G401.6 (cell line): ENCODE measurements around the gene TTC33.
"Not testable (repeated sequence)": the region's sequence is repeated elsewhere in the genome, so short reads cannot be mapped to it uniquely, and the experiment has no call there.

Experiments used
- FAIRE-seq: peaks from 2 replicates; lab custom pipeline; 2012; peaks lifted over from hg19 to GRCh38; lab: Jason Lieb, UNC

Gene TTC33

DNA sequence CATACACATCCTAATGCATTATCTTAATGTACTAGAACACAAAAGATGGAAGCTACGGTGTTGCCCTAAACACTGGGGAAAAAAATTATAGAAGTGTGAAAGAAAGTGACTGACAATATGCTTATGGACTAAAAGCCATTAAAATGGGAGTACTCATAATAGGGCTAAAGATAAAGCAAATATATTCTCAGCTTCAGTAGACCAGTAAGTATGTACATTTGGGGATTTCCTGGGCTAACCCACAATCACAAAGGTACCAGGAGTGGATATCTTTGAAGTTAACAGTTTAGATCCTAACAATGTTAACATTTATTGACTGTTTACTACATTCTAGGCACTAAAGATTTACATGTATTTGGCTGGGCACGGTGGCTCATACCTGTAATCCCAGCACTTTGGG lies 39.2 kb downstream of the TTC33 start:
- no peak for FAIRE-seq

DNA sequence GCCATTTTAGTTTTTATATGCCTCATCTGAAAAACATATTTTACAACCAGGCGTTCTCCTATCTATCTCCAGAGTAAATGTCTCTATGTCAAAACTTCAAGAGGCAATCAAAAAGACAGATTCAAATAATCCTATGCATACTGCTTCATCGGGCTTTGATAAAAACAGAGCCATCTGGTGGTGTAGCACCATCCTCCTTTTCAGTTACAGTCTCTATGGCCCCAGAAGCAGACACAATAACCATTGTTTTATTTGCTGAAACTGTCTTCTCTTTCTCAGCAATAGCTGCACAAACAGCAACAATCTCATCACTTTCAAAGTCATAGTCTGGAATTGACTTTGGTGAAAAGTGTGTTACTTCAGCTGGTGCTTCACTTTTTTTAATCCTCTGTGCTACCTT lies 39.8 kb downstream of the TTC33 start:
- FAIRE-seq: no peak

DNA sequence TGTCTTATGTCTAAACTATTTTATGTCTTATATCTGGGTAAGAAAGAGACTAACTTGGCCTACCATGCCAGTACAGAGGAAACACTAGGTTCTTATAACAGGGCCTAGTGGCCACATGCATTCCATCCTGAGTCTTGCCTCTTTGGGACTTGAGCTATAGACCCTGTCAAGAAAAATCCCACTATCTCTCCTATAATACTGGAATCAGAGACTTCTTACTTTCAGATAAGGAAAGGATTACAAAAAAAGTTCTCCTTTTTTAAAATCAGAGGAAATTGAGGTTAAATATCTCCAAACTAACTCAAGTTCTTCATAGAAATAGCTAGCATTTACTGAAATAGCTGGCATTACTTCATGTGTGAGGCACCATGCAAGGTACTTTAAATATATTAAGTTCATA lies 41.8 kb downstream of the TTC33 start:
- no peak for FAIRE-seq

DNA sequence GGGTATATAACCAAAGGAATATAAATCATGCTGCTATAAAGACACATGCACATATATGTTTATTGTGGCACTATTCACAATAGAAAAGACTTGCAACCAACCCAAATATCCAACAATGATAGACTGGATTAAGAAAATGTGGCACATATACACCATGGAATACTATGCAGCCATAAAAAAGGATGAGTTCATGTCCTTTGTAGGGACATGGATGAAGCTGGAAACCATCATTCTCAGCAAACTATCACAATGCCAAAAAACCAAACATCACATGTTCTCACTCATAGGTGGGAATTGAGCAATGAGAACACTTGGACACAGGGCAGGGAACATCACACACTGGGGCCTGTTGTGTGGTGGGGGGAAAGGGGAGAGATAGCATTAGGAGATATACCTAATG lies 45.2 kb downstream of the TTC33 start:
- FAIRE-seq: not testable (repeated sequence)

DNA sequence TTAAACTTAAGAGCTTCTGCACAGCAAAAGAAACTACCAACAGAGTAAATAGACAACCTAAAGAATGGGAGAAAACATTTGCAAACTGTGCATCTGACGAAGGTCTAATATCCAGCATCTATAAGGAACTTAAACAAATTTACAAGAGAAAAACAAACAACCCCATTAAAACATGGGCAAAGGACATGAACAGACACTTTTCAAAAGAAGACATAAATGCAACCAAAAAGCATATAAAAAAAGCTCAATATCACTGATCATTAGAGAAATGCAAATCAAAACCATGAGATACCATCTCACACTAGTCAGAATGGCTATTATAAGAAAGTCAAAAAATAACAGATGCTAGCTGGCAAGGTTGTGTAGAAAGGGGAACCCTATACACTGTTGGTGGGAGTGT lies 50.3 kb downstream of the TTC33 start:
- FAIRE-seq: not testable (repeated sequence)

DNA sequence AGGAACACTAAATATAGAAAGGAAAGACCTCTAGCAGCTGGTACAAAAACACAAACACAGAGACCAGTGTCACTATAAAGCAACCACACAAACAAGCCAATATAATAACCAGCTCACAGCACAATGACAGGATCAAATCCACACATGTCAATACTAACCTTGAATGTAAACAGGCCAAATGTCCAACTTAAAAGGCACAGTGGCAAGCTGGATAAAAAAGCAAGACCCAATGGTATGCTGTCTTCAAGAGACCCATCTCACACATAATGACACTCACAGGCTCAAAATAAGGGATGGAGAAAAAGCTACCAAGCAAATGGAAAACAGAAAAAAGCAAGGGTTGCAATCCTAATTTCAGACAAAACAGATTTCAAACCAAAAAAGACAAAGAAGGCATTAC lies 53.7 kb downstream of the TTC33 start:
- FAIRE-seq: not testable (repeated sequence)

DNA sequence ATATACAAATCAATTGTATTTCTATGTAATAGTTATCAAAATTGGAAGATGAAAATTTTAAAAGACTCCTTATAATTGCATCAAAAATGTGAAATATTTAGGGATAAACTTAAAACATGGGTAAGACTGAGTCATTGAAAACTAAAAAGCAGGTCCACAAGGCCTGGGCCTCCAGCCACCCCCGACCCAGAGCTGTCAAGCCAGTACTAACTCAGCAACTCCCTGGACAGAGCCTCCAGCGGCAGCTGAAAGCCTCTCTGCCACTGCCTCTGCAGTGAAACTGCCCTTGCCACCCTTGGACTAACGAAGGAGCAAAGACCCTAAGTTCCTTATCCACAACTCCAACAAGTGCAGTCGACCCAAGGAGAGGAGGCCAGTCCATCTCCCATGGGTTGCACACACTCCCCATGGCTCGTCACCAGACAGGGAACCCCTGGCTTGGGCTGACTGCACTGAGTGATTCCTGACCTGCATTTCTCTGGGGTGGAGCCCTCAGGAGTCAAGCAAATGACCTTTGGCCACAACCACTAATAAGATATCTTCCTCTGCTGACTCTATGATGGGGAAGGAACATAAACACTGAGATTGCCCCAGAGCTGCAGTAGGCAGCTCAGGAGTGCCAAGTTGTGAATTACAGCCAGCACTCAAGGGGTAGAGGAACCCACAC lies 55.5 kb downstream of the TTC33 start:
- FAIRE-seq: no peak

DNA sequence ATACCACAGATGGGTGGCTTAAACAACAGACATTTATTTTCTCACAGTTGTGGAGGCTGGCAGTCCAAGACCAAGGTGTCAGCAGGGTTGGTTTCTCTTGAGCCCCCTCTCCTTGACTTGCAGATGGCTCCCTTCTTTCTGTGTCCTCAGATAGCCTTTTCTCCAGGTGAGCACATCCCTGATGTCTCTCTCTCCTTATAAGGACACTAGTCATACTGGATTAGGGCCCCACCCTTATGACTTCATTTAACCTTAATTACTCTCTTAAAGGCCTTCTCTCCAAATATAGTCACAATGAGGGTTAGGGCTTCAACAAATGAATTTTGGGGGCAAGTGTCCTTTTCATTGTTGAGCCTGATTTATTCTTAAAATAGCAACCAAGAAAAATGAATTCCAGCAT lies 61.3 kb downstream of the TTC33 start:
- no peak for FAIRE-seq

DNA sequence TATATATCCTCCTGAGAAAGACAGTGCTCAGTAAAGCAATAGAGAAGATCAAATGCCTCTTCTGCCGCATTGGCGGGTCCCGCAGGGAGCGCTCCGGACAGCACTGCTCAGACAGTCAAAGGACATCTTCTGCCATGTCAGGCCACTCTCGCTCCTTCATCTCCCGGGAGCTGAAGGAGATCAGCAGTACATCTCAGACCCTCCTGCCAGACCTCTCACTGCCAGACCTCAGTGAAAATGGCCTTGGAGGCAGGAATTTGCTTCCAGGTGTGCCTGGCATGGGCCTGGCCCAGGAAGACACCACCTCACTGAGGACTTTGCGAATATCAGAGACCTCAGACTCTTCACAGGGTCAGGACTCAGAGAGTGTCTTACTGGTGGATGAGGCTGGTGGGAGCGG lies 63.9 kb downstream of the TTC33 start:
- FAIRE-seq: no peak

DNA sequence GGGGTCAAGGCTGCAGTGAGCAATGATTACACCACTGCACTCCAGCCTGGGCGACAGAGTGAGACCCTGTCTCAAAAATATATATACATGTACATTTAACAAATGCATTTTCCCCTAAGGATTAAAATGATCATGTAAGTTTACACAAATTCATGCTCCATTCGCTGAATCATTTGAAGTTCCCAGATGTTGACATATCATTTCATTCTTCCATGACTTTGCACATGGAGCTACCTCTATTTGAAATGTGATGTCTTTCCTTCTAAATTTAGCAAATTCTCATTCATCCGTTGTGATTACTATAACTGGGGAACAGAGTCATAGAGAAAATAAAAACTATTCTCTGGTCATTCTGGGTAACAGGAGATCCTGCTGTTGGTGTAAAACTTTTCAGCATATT lies 65.5 kb downstream of the TTC33 start:
- FAIRE-seq: no peak

DNA sequence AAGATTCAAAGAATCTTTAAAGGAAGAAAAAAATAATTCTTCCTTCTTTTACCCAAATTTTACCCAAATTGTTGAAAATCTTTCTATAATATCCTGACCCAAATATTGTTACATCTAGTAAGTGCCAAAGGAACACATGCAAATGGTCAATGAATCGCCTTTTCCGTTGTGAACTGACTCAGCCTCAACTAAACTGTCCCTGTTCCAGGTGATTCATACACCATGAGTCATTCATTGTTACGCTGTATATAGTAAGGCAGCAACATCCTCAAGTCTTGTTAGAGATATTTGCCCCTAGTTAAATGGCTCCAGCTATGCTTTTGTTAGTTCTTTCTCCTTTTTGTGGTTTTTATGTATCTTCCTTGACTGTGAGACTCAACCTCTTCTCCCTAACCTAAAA lies 66.3 kb downstream of the TTC33 start:
- no peak for FAIRE-seq

DNA sequence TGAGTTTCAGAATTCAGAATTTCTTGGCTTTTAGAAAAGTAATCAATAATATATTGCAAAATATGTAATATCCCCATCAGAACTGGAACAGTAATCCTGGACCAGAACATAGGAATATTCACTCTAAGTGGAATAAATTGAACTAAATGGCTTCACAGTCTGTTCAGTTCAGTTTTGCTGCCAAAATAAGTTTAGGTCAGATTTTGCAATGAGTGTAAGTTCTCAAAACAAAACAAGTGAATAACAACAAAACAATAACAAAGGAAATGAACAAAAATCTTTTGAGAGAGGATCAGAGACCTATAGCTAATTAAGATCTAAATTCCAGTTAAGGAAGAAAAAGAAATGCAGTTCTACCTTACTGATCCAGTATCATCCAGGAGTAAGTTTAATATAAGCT lies 66.8 kb downstream of the TTC33 start:
- no peak for FAIRE-seq

DNA sequence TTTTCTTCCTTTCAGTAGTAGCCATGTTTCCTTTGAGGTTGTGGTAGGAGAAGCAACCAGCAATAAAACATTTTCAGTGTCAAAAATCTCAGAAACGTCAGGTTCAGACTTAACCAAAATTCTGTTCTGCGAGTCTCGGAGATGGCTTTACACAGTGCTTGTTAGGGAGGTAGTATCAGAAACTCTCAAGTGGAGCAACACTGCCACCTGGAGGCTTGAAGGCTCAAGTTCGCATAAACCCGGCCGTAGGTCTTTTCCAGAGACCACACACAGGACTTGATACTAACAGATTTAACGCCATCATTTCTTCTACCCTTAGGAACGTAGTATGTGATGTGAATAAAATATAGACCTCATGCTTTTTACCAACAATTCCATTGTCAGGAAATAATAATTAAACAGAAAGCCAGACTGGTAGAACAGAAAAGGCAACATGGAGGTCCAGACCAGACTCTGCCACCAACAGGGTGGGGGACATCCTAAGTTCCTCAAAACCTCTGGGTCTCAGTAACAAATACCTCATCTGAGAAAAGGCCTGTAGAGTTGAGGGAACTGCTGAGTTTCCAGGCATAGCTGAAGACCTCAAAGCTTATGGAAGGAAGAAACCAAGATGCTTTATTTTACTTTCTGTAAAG lies 67.5 kb downstream of the TTC33 start:
- FAIRE-seq: peak; percentile 90

DNA sequence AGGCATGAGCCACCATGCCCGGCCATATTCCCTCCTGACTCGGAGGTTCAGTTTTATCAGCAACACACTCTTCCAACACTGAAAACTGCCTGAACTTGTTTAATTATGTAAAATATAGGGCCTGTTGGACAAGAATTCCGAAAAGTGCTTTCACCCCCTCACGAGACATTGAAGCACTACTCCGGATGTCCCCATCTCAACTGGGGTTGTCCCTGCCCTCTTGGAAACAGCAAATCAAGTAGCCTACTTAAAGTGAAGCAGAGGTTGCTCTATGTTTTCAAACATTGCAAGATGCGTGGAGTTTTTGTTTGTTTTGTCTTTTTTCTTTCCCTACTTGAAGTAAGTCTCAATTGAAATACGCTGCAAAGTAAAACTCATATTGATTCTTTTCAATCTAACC lies 68.4 kb downstream of the TTC33 start:
- no peak for FAIRE-seq

DNA sequence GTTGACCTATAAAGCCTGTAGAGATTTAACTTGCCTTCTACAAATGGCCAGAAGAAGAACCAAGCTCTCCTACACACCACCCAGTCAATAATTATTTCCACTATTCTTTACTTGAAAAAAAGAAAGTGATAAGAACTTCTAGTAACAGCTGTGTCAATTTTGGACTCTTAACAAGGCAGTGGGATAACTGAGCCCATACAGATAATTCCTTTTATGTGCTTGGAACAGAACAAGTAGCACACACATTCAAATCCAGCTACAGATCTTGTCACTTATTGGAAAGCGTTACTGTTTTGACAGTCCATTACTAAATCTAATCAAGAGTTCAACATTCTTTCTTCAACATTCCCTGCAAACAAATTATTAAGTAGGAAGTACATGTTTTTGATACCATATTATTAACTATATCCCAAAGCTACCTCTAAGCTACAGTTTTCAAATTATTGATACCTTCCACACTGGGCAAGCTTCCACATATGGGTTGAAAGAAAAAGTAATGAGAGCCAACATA lies 69.7 kb downstream of the TTC33 start:
- no peak for FAIRE-seq

DNA sequence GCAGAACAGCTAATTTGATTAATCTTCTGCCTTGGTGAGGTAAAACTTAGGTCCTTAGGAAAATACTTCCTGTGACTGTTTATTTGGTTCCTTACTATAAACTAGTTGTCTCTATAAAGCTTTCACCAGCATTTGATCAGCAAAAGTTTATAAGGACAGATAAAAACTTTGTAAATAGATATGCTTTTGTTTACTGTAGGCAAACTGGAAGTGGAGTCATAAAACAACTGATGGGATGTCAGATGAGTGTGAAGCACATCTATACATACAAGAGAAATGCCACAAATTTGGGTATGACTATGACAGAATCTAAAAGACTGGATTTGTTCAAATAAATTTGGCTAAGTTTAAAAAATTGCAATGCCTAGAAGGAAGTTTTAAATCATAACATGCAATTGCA lies 70.6 kb downstream of the TTC33 start:
- FAIRE-seq: no peak

DNA sequence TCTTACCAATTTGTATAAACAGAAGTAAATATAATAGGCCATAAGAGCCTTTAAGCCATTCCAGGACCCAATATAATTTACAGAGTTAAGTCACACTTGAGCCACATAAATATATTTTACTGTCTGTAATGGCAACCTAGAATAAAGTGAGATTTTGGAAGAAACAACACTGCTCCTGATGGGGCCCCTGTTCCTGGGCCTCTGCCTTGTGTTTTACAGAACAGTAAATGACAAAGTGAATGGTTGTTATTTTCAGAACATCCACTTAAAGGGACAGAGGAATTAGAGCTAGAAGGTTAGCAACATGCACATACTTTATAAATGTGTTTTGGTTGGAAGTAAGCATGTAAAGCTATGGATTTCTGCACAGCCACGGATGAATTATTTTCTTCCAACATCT lies 72.5 kb downstream of the TTC33 start:
- FAIRE-seq: no peak

DNA sequence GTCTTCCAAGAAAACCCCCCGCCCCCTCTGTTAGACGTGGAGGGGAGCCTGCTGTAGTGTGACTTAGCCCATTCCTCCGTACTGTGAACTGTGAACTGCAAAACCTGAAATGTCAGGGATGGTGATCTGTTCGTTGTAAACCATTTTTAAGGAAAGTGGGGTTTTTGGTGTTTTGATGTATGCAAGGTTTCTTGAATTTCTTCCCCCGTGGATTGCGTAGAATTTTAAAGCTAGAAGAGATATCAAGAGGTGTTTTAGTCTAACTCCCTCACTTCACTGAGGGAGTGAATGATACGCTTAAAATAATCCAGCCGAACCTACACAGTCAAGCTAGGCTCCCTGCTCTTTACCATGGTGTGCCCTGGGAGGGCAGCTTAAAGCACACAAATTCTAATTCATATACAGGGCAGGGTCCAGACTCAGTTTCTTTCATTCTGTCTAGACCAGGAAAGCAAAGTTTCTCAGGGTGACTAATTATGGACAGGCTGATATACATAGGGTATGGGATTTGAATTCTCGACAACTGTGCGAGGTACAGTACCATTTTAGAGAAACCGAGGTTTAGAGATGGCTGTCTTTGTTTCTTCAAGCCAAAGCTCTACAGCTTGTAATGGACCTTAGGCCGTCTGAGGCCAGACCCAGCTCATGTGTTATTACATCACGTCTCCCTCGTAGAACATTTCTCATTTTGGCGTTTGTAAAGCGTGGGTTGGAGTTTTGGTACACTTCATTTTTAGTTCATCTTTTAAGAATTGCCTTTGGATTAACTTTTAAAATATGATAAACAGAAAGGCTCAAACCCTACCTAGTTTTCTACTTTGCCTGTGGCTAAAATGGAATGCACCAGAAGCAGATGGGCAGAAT lies 73.4 kb downstream of the TTC33 start:
- FAIRE-seq: no peak

DNA sequence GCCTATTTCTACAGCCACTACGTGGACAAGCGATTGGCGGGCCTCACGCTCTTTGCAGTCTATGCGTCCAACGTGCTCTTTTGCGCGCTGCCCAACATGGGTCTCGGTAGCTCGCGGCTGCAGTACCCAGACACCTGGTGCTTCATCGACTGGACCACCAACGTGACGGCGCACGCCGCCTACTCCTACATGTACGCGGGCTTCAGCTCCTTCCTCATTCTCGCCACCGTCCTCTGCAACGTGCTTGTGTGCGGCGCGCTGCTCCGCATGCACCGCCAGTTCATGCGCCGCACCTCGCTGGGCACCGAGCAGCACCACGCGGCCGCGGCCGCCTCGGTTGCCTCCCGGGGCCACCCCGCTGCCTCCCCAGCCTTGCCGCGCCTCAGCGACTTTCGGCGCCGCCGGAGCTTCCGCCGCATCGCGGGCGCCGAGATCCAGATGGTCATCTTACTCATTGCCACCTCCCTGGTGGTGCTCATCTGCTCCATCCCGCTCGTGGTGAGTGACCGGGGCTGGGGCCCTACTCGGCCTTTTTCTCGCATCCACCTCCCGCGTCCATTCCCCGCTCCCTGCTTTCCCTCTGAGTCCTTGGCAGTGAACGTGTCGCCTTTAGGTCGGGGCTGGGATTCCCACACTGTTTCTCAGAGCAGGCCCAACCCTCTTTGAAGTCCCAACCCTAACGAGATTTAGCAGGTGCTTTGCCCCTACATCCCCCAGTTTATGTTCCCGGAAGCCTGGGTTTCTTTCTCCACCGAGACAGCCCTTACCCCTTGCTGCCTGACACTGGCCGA lies 74.2 kb downstream of the TTC33 start:
- no peak for FAIRE-seq

DNA sequence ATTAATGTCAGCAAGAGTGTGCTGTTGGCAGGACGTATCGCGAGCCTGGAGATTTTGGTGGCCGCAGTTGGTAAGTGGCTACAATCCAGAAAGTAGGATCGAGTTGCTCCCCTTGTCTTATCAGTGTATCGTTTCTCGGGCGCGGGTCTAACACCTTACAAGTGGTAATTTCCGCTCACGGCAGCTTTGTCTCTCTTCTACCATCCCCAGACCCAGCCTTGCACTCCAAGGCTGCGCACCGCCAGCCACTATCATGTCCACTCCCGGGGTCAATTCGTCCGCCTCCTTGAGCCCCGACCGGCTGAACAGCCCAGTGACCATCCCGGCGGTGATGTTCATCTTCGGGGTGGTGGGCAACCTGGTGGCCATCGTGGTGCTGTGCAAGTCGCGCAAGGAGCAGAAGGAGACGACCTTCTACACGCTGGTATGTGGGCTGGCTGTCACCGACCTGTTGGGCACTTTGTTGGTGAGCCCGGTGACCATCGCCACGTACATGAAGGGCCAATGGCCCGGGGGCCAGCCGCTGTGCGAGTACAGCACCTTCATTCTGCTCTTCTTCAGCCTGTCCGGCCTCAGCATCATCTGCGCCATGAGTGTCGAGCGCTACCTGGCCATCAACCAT lies 74.9 kb downstream of the TTC33 start:
- no peak for FAIRE-seq

DNA sequence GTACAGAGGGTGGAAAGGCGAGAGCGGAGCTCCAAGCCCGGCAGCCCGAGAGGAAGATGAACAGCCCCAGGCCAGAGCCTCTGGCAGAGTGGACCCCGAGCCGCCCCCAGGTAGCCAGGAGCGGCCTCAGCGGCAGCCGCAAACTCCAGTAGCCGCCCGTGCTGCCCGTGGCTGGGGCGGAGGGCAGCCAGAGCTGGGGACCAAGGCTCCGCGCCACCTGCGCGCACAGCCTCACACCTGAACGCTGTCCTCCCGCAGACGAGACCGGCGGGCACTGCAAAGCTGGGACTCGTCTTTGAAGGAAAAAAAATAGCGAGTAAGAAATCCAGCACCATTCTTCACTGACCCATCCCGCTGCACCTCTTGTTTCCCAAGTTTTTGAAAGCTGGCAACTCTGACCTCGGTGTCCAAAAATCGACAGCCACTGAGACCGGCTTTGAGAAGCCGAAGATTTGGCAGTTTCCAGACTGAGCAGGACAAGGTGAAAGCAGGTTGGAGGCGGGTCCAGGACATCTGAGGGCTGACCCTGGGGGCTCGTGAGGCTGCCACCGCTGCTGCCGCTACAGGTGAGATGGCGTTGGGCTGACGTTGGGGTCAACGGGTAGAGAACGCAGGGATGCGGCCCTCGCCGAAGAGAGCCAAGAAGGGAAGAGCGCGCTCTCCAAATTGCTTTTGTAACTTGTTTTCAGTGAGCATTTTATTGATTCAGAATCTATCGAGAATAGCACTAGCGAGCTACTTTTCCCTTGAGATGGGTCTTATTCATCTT lies 75.7 kb downstream of the TTC33 start, which contains the start of gene PTGER4:
PTGER4 (plus strand) TSS at position 3 of the 769 bp plus-strand sequence. CDS start 1,079 bp downstream, outside the sequence.
- FAIRE-seq: no peak
